K562 (cell line): Measurements from ENCODE around the gene SYT13. TPM values are rescaled to one million over a fixed set of nuclear protein-coding genes. Genes with fewer than 3 reads are reported as not detected.

Experiments used
- BMI1 ChIP-seq: fragments of 150-350 bp; IDR thresholded peaks from 2 replicates; pipeline ENCODE4 v1.6.1; 2014; ENCODE audit warnings: low read length
- CAMTA2 ChIP-seq: fragments of 250-450 bp; sonication (Bioruptor Pico); conservative IDR thresholded peaks from 2 replicates; pipeline ENCODE4 v1.5.1; 2022
- ETV1 ChIP-seq: fragments of 450-650 bp; conservative IDR thresholded peaks from 2 replicates; pipeline ENCODE4 v1.6.1; 2016; ENCODE audit warnings: missing genetic modification characterization, control low read depth, low read depth, missing compliant biosample characterization
- FOSL1 ChIP-seq: fragments of 200-800 bp; sonication (Bioruptor generic); conservative IDR thresholded peaks from 2 replicates; pipeline ENCODE4 v1.6.1; 2016; ENCODE audit warnings: missing genetic modification characterization, missing compliant biosample characterization
- FOXP1 ChIP-seq: sonication (generic); formaldehyde crosslinking; IDR thresholded peaks from 2 replicates; pipeline ENCODE4 v1.8.0; 2022; ENCODE audit warnings: mild to moderate bottlenecking, missing genetic modification reagents
- GABPA ChIP-seq: fragments of 200-800 bp; sonication (Bioruptor generic); conservative IDR thresholded peaks from 2 replicates; pipeline ENCODE4 v1.6.1; 2016; ENCODE audit warnings: low read depth, missing genetic modification characterization, missing compliant biosample characterization
- GABPB2 ChIP-seq: fragments of 250-450 bp; sonication (Bioruptor Pico); conservative IDR thresholded peaks from 2 replicates; pipeline ENCODE4 v1.5.1; 2021; ENCODE audit warnings: mild to moderate bottlenecking
- KAT7 ChIP-seq: sonication (generic); formaldehyde crosslinking; IDR thresholded peaks from 2 replicates; pipeline ENCODE4 v1.8.0; 2022; ENCODE audit warnings: missing genetic modification reagents, mild to moderate bottlenecking, borderline replicate concordance
- KLF13 ChIP-seq: fragments of 450-650 bp; IDR thresholded peaks from 2 replicates; pipeline ENCODE4 v1.6.1; 2016; ENCODE audit warnings: missing genetic modification characterization, low read depth, mild to moderate bottlenecking, missing compliant biosample characterization, moderate library complexity, borderline replicate concordance
- RB1 ChIP-seq: fragments of 450-650 bp; IDR thresholded peaks from 2 replicates; pipeline ENCODE4 v1.6.1; 2017; ENCODE audit warnings: low read depth, mild to moderate bottlenecking
- RFX7 ChIP-seq: fragments of 250-450 bp; sonication (Bioruptor Pico); IDR thresholded peaks from 2 replicates; pipeline ENCODE4 v1.5.1; 2021; ENCODE audit warnings: mild to moderate bottlenecking
- TBL1XR1 ChIP-seq, 2 experiments: IDR thresholded peaks; 2 replicates each; pipeline ENCODE4 v1.6.1; 2012; ENCODE audit warnings: improper control_type of control experiment in 2 of 2, low read length in 2 of 2, mild to moderate bottlenecking in 1 of 2
- UBTF ChIP-seq, 2 experiments: IDR thresholded peaks; 2 replicates each; pipeline ENCODE4 v1.6.1; 2012; ENCODE audit warnings: improper control_type of control experiment in 2 of 2, low read depth in 2 of 2, low read length in 2 of 2, borderline replicate concordance in 1 of 2
- USF2 ChIP-seq: sonication (generic); formaldehyde crosslinking; IDR thresholded peaks from 2 replicates; pipeline ENCODE4 v1.5.0; 2020; ENCODE audit warnings: missing genetic modification reagents
- YY1 ChIP-seq, 3 experiments: IDR thresholded peaks; 2 replicates each; pipeline ENCODE4 v1.6.1; 2011; ENCODE audit warnings: low read length in 2 of 3, mild to moderate bottlenecking in 2 of 3, moderate library complexity in 2 of 3, borderline replicate concordance in 1 of 3, control low read depth in 1 of 3, low read depth in 1 of 3; ENCODE audit not compliant: insufficient read depth in 3 of 3, insufficient replicate concordance in 2 of 3, control insufficient read depth in 1 of 3, insufficient read length in 1 of 3; ENCODE audit errors: extremely low read depth in 1 of 3
- ZFP91 ChIP-seq: sonication (generic); formaldehyde crosslinking; IDR thresholded peaks from 2 replicates; pipeline ENCODE4 v1.8.0; 2022; ENCODE audit warnings: mild to moderate bottlenecking, missing genetic modification reagents
- ZNF311 ChIP-seq: fragments of 250-450 bp; sonication (Bioruptor Pico); IDR thresholded peaks from 2 replicates; pipeline ENCODE4 v1.4.0; 2020; ENCODE audit warnings: mild to moderate bottlenecking, moderate library complexity
- ZNF431 ChIP-seq: sonication (generic); formaldehyde crosslinking; IDR thresholded peaks from 2 replicates; pipeline ENCODE4 v1.8.0; 2022; ENCODE audit warnings: mild to moderate bottlenecking, missing genetic modification reagents
- polyA plus RNA-seq, 8 experiments: library from polyadenylated mRNA; depleted of rRNA in 4 of 8; stranded (reverse) in 5 of 8; unstranded in 3 of 8; fragments of >200 nt; fragmentation: Nextera tagmentation in 2 of 8; fragmentation: Illumina TruSeq in 1 of 8; extraction: Ambion mirVana in 2 of 8; extraction: Trizol in 1 of 8; gene quantifications; 2 replicates each; pipeline versions ENCODE4 v1.2.1 to v1.2.3, GENCODE V29; 2011 to 2014; ENCODE audit warnings: inconsistent platforms in 1 of 8, missing spikeins in 1 of 8
- total RNA-seq, 7 experiments: library from RNA; depleted of rRNA in 6 of 7; stranded (reverse); fragments of >200 nt in 6 of 7; fragmentation: Illumina TruSeq in 2 of 7; extraction: Trizol in 2 of 7; gene quantifications; 2 replicates each; pipeline versions ENCODE4 v1.2.1 to v1.2.3, GENCODE V29; 2011 to 2021; ENCODE audit warnings: low replicate concordance in 1 of 7

SYT13 gene
- total and polyA plus RNA-seq, 9 of the 15 experiments (the other 6 are each of a cell fraction or from before 2014, with no cell fraction given) = under 0.01 to 0.13 (median 0.08) TPM; not detected in 2

- TF ChIP-seq GABPB2 (CRISPR knock-in tag) (no peak), ZFP91 (CRISPR knock-in tag) (no peak), ZNF311 (CRISPR knock-in tag) (no peak), KAT7 (CRISPR knock-in tag) (no peak), ZNF431 (CRISPR knock-in tag) (no peak), RB1 (no peak), FOXP1 (CRISPR knock-in tag) (no peak), KLF13 (tag) (no peak), BMI1 (no peak), USF2 (CRISPR knock-in tag) (peak; percentile 93), RFX7 (CRISPR knock-in tag) (no peak), UBTF (IDR thresholded peaks at IDR 0.05; ENCODE audit: borderline replicate concordance in 1 of 2, low read depth in 2 of 2, low read length in 2 of 2) (no peak), GABPA (0 out of 2 replicates have a peak, but pooled peaks have one; percentile 25), CAMTA2 (CRISPR knock-in tag) (no peak), TBL1XR1 (IDR thresholded peaks at IDR 0.05; ENCODE audit: low read length in 2 of 2) (no peak), YY1 (IDR thresholded peaks at IDR 0.05; ENCODE audit: borderline replicate concordance in 1 of 3, control insufficient read depth in 1 of 3, extremely low read depth in 1 of 3, insufficient read depth in 3 of 3, insufficient read length in 1 of 3, insufficient replicate concordance in 2 of 3, low read depth in 1 of 3, low read length in 2 of 3) (no peak), FOSL1 (tag) (0 out of 2 replicates have a peak, but pooled peaks have one; percentile 21), ETV1 (tag) (0 out of 2 replicates have a peak, but pooled peaks have one; percentile 12)
Measured at GRCh38 chr11:45333001-45333971, 47.1 kb upstream of the SYT13 start (continued).
